T follicular helper cell (primary cell): Measurements from ENCODE around the gene EAPP.
"Not testable (repeated sequence)": the region's sequence is repeated elsewhere in the genome, so short reads cannot be mapped to it uniquely, and the experiment has no call there.

Experiments used
- DNase-seq: peaks from one replicate; pipeline ENCODE4 v3.0.0-alpha.2; 2020; ENCODE audit warnings: low read depth

The EAPP gene

GRCh38 chr14:34538096-34538495 lies 1.4 kb downstream of the EAPP start:
- not testable (repeated sequence) for DNase-seq

- no peak for DNase-seq
These were observed 1.9 kb downstream of the EAPP start for GRCh38 chr14:34537677-34538009.

- DNase-seq: no peak
These were observed 2.4 kb downstream of the EAPP start for GRCh38 chr14:34536951-34537676.

DNA sequence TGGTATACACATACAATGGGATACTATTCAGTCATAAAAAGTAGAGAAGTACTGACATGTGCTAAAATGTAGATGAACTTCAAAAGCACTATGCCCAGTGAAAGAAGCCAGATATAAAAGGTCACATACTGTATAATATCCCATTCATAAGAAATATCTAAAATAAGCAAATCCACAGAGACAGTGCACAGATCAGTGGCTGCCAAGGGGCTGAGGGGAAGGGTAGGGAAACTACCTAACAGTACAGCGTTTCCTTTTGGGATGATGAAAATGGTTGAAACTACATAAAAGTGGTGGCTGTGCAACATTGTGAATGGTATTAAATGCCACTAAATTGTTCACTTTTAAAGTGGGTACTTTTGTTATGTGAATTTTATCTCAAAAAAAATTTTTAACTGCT lies 11.9 kb downstream of the EAPP start:
- DNase-seq: no peak

GRCh38 chr14:34524216-34524615 lies 15.3 kb downstream of the EAPP start:
- DNase-seq: not testable (repeated sequence)

DNA sequence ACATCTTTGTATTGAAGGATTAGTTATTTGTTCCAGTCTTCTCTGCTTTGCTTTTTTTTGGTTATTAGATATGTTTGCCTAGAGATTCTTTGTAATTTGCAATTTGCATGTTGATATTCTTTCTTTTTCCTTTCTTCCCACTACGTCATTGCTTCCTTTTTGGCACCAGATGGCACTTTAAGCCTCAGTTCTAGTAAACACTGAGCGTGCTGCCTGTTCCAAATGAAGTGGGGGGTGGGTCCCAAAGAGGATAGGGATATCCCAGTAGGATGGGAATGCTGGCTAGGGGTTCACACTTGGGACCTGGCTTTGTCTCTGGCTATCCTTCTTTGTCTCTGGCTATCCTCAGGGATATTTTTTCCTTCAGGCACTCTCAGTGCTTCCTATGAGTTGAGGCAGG lies 17.0 kb downstream of the EAPP start:
- DNase-seq: no peak

- DNase-seq: not testable (repeated sequence)
These were observed 18.4 kb downstream of the EAPP start for GRCh38 chr14:34521071-34521470.

DNA sequence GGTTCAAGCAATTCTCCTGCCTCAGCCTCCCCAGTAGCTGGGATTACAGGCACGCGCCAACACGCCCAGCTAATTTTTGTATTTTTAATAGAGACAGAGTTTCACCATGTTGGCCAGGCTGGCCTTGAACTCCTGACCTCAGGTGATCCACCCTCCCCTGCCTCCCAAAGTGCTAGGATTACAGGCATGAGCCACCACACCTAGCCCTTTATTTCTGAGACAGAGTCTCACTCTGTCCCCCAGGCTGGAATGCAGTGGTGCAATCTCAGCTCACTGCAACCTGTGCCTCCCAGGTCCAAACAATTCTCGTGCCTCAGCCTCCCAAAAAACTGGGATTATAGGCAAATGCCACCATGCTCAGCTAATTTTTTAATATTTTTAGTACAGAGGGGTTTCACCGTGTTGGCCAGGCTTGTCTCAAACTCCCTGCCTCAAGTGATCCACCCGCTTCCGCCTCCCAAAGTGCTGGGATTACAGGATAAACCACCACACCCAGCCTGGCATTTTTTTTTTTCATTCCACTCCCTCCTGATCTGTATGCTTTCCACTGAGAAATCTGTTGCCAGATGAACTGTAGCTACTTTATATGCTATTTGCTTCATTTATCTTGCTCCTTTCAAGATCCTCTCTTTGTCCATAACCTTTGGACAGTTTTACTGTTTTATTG lies 19.1 kb downstream of the EAPP start:
- DNase-seq: not testable (repeated sequence)

- no peak for DNase-seq
These were observed 31.6 kb downstream of the EAPP start for GRCh38 chr14:34507884-34508283.

- no peak for DNase-seq
These were observed 32.0 kb downstream of the EAPP start for GRCh38 chr14:34507459-34507858.

DNA sequence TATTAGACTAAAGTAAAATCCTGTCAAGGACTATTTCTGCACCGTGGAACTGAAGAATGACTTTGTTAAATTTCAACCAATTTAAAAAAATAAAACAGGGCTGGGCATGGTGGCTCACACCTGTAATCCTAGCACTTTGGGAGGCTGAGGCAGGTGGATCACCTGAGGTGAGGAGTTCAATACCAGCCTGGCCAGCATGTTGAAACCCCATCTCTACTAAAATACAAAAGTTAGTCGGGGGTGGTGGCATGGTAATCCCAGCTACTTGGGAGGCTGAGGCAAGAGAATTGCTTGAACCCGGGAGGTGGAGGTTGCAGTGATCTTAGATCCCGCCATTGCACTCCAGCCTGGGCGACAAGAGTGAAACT lies 34.4 kb downstream of the EAPP start:
- DNase-seq: not testable (repeated sequence)

DNA sequence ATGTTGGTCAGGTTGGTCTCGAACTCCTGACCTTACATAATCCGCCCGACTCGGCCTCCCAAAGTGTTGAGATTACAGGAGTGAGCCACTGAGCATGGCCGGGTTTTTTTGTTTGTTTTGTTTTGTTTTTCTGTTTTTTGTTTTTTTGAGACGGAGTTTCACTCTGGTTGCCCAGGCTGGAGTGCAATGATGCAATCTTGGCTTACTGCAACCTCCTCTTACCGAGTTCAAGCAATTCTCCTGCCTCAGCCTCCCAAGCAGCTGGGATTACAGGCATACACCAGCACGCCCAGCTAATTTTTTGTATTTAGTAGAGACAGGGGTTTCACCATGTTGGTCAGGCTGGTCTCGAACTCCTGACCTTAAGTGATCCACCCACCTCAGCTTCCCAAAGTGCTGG lies 35.5 kb downstream of the EAPP start:
- not testable (repeated sequence) for DNase-seq

GRCh38 chr14:34502545-34503225 lies 36.8 kb downstream of the EAPP start:
- DNase-seq: no peak

DNA sequence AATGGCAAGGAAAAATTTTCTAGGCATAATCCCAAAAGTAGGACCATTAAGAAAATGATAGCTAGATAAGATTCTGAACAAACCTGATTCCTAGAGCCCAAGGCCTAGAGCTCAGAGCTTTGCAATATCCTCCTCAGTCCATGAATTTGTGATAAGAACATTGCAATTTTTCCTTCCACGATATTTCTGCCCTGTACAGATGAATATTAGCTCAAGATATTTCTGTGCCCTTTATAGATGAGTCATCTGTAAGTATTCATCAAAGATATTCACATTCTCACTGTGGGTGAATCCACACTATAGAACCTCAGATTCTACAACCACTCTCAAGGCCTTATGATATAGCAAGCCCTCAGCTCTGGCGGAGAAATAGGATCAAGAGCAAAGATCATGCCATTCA lies 37.5 kb downstream of the EAPP start:
- no peak for DNase-seq

DNA sequence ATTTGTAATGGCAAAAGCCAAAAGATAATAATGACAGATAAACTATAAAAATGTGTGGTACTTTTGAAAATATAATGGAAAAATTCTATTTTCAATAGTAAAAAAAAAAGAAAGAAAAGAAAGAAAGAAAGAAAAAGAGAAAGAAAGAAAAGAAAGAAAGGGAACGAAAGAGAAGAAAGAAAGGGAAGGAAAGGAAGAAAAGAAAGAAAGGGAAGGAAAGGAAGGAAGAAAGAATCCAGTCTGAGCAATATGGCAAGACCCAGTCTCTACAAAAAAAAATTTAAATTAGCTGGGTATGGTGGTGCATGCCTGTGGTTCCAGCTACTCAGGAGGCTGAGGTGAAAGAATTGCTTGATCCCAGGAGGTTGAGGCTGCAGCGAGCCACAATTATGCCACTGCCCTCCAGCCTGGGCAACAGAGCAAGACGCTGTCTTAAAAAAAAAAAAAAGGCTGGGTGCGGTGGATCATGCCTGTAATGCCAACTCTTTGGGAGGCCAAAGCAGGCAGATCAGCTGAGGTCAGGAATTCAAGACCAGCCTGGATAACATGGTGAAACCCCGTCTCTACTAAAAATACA lies 38.4 kb downstream of the EAPP start:
- no peak for DNase-seq

GRCh38 chr14:34498684-34499412 lies 40.7 kb downstream of the EAPP start:
- DNase-seq: no peak

- no peak for DNase-seq
These were observed 42.6 kb downstream of the EAPP start for GRCh38 chr14:34496679-34497513.

DNA sequence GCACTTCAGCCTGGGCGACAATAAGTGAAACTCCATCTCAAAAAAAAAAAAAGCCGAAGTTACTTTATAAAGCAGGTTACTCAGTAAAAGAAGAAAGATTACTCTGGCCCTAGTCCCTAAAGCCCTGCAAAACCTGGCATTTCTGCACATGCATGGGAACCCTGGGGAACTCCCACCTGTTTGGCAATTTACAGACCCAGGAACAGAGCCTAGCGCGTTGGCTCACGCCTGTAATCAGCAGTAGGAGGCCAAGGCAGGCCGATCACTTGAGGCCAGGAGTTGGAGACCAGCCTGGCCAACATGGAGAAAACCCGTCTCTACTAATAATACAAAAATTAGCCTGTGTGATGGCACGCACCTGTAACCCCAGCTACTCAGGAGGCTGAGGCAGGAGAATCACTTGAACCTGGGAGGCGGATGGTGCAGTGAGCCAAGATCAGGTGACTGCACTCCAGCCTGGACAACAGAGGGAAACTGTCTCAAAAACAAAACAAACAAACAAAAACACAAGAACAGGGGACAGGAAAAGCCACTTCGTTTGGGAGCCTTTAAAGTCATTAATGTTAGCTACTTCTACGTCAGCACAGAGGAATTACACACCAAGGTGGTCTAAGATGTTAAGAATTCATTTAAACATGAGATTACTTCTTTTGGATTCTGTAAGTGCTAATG lies 43.4 kb downstream of the EAPP start:
- no peak for DNase-seq

DNA sequence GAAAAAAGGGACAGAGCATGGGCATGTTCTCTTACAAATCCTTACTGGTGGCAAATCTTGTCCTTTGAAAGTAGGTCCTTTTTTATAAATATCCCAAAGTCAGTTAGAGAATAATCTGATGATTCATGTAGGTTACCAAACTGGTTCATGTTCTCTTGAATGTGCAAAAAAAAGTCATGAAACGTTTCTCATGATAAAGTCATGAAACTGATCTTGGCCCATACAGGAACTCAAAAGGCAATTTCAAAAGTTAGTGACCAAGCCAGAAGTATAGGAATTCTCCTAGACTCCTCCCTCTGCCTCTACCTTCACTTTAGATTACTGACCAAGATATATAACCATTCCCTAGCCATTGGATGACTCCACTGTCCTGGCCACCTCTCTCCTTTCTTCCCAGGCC lies 50.2 kb downstream of the EAPP start:
- no peak for DNase-seq

DNA sequence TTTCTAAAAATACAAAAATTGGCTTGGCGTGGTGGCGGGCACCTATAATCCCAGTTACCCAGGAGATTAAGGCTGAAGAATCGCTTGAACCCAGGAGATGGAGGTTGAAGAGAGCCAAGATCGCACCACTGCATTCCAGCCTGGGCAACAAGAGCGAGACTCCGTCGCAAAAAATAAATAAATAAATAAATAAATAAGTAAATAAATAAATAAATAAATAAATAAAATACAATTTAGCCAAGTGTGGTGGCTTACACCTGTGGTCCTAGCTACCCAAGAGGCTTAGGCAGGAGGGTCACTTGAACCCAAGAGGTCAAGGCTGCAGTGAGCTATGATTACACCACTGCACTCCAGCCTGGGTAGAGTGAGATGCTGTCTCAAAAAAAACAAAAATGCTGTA lies 51.0 kb downstream of the EAPP start:
- no peak for DNase-seq

GRCh38 chr14:34484726-34485125 lies 54.8 kb downstream of the EAPP start:
- DNase-seq: no peak
